GM18499 (cell line): Measurements from ENCODE around the gene TCEANC.
"Not testable (repeated sequence)": the region's sequence is repeated elsewhere in the genome, so short reads cannot be mapped to it uniquely, and the experiment has no call there.

Experiments
- ATAC-seq: cut with Tn5 transposase; IDR thresholded peaks from one replicate; pipeline ENCODE4 v1.9.1; 2021; ENCODE audit warnings: moderate number of reproducible peaks; ENCODE audit not compliant: insufficient read depth, unreplicated experiment

The TCEANC gene

DNA sequence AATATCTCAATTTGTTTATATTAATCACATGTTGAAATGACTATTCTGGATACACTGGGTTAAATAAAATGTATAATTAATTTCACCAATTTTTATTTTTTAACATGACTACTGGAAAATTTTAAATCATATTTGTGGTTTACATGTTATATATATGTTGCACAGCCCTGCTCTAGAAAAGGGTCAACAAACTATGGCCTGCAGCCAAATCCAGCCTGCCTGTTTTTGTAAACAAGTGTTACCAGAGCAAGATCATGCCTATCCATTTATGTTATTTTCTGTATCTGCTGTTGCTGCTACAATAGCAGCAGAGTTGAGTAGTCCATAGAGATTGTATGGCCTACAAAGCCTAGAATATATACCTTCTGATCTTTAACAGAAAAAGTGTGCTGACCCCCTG, 1.2 kb downstream of the TCEANC start:
- ATAC-seq: no peak

- ATAC-seq: no peak
These were observed 2.7 kb downstream of the TCEANC start for GRCh38 chrX:13655674-13656073.

GRCh38 chrX:13658602-13659001, 5.7 kb downstream of the TCEANC start:
- ATAC-seq: no peak

- ATAC-seq: no peak
These were observed 6.1 kb downstream of the TCEANC start for GRCh38 chrX:13659063-13659462.

GRCh38 chrX:13661735-13662288, 8.9 kb downstream of the TCEANC start:
- ATAC-seq: no peak

GRCh38 chrX:13662355-13662791, 9.4 kb downstream of the TCEANC start:
- no peak for ATAC-seq

DNA sequence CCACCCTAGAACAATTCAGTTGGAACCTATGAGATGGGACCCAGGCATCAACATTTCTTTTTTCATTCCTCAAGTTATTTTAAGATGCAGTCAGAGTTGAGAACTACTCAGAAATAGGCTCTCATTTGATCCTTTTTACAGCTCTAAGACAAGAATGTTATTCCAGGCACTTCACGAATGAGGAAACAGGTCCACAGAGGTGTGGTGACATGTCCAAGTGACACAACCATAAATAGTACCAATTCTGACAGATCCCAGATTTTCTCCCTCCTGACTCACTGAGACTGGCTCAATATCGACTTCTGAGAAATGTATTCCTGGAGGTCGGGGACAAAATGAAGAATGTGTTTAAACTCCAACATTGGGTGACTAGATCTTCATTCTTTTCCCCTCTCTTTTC, 11.1 kb downstream of the TCEANC start:
- ATAC-seq: no peak

GRCh38 chrX:13666836-13667235, 13.9 kb downstream of the TCEANC start:
- ATAC-seq: no peak

- ATAC-seq: no peak
These were observed 15.0 kb downstream of the TCEANC start for GRCh38 chrX:13667919-13668318.

DNA sequence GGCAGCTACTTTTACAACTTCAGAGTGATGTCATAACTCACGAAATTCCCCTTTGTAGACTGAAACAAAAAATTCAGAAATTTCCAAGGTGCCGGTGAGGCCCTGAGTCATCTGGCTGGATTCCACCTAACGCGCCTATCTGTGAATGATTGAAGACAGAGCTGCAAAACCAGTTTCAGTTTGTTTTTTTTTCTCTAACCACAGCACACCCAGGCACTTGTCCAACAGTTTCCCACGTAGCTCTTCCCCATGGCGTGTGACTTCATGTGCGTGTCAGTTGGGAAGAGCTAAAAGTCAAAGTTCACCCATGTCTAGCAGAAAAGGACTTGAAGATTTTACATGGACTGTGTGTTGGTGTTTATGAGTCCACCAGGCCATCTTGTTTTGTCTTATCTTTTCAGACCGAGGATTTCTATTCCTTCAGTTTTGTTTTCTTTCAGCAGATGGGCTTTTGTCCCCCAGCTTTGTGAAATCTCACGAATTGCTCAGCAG, 16.4 kb downstream of the TCEANC start:
- ATAC-seq: peak; percentile 85

GRCh38 chrX:13669755-13670154, 16.8 kb downstream of the TCEANC start:
- ATAC-seq: not testable (repeated sequence)

- no peak for ATAC-seq
These were observed 17.3 kb downstream of the TCEANC start for GRCh38 chrX:13670197-13670596.

GRCh38 chrX:13673016-13673415, 20.1 kb downstream of the TCEANC start:
- ATAC-seq: no peak

- ATAC-seq: no peak
These were observed 23.9 kb downstream of the TCEANC start for GRCh38 chrX:13676885-13677284.

DNA sequence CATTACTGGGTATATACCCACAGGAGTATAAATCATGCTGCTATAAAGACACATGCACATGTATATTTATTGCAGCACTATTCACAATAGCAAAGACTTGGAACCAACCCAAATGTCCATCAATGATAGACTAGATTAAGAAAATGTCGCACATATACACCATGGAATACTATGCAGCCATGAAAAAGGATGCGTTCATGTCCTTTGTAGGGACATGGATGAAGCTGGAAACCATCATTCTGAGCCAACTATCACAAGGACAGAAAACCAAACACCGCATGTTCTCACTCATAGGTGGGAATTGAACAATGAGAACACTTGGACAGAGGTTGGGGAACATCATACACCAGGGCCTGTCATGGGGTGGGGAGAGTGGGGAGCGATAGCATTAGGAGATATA, 26.8 kb downstream of the TCEANC start:
- ATAC-seq: not testable (repeated sequence)

GRCh38 chrX:13681595-13681994, 28.7 kb downstream of the TCEANC start:
- ATAC-seq: no peak

DNA sequence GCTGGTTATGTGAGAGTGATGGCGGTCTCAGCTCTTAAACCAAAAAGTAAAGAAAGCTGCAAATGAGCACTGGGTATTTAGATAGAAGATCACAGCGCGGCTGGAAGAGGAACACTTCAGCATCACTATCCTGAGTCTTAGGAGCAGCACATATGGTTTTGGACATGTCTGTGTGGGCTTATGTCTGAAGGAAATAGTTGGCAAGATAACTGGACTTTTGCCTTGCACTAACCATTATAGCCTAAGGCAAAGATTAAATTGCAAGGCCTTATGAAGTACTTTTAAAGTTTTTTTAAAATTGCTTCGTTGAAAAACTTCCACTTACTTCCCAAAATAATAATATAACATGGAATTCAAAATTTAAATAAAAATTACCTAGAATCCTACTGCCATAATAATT, 31.4 kb downstream of the TCEANC start:
- no peak for ATAC-seq

GRCh38 chrX:13685126-13685763, 32.3 kb downstream of the TCEANC start:
- no peak for ATAC-seq

DNA sequence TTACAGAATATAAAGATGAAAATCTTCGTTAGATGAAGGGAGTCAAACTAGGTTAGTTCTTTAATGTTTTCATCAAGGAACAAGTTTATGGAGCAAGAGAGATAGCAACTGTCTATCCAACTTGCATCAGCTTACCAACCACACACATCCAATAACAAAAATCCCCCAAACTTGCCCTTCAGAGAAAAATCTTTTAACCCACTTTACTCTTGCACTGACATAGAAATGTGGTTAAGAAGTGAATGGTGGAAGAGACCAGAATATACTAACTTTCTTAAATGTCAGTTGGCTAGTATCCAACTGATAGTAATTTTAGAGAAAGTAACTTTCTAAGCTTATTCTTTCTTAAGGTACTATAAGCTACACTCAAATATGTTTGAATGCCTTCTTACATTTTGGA, 34.3 kb downstream of the TCEANC start:
- ATAC-seq: no peak

- no peak for ATAC-seq
These were observed 35.5 kb downstream of the TCEANC start for GRCh38 chrX:13688384-13688957.

GRCh38 chrX:13688958-13689740, 36.2 kb downstream of the TCEANC start, which contains the start of gene RAB9A:
TSS of gene RAB9A (plus strand) at chrX:13689128. CDS start at chrX:13708747, 19,619 bp downstream.
- ATAC-seq: no peak
